Measurements from ENCODE around the gene CPXM2.

DNA sequence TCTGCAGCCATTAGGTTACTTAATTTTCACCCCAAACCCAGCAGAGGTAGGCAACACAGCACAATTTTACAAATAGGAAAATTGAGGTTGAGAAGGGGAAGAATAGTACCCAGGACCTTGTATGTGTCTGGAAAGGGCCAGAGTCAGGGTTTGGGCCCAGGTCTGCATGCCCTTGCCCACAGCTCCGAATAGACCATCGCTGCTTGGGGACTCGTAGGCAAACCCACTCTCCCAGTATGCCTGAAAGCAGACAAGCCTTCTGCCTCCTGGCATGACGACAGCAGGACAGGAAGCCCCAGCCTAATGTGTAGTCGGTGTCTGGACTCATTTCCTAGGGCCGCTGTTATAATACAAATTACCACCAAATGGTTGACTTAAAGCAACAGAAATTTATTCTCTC, 133.8 kb downstream of the CPXM2 start:
- TF ChIP-seq, protein P1, sequence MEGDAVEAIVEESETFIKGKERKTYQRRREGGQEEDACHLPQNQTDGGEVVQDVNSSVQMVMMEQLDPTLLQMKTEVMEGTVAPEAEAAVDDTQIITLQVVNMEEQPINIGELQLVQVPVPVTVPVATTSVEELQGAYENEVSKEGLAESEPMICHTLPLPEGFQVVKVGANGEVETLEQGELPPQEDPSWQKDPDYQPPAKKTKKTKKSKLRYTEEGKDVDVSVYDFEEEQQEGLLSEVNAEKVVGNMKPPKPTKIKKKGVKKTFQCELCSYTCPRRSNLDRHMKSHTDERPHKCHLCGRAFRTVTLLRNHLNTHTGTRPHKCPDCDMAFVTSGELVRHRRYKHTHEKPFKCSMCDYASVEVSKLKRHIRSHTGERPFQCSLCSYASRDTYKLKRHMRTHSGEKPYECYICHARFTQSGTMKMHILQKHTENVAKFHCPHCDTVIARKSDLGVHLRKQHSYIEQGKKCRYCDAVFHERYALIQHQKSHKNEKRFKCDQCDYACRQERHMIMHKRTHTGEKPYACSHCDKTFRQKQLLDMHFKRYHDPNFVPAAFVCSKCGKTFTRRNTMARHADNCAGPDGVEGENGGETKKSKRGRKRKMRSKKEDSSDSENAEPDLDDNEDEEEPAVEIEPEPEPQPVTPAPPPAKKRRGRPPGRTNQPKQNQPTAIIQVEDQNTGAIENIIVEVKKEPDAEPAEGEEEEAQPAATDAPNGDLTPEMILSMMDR (optimal IDR thresholded peaks at IDR 0.05 in 1 of 3, IDR thresholded peaks at IDR 0.05 in 1 of 3, conservative IDR thresholded peaks at IDR 0.05 in 1 of 3; ENCODE audit: extremely low read depth in 1 of 3, insufficient read depth in 2 of 3, low read length in 3 of 3) = no peak
- no peak for TF ChIP-seq EZH2 (IDR thresholded peaks at IDR 0.05; ENCODE audit: low read length)
